Stimulated activated CD4-positive, alpha-beta T cell treated with anti-CD3 and anti-CD28 coated beads, TNF-alpha, amount 100 ng/mL, for 1 hour (primary cell): ENCODE measurements around the gene PRDM16.

Experiments used
- DNase-seq, 3 donors: peaks; one replicate each; pipeline ENCODE4 v3.0.0-alpha.2; 2020; ENCODE audit warnings: low read depth in 3 of 3, low spot score in 1 of 3

PRDM16 gene

GRCh38 chr1:3053366-3053980 lies 15.5 kb upstream of the PRDM16 start:
- no peak for DNase-seq

- no peak for DNase-seq
Observed at GRCh38 chr1:3053986-3054385, 15.0 kb upstream of the PRDM16 start.

- DNase-seq = no peak
Observed at GRCh38 chr1:3054474-3054873, 14.5 kb upstream of the PRDM16 start.

GRCh38 chr1:3055051-3055450 lies 14.0 kb upstream of the PRDM16 start:
- DNase-seq = no peak

- no peak for DNase-seq
Observed at GRCh38 chr1:3056641-3057040, 12.4 kb upstream of the PRDM16 start.

GRCh38 chr1:3058263-3059030 lies 10.6 kb upstream of the PRDM16 start:
- DNase-seq = no peak

GRCh38 chr1:3060127-3060526 lies 8.9 kb upstream of the PRDM16 start:
- no peak for DNase-seq

- no peak for DNase-seq
Observed at GRCh38 chr1:3060601-3061551, 8.1 kb upstream of the PRDM16 start.

GRCh38 chr1:3061566-3061965 lies 7.4 kb upstream of the PRDM16 start:
- DNase-seq = no peak

- DNase-seq = no peak
Observed at GRCh38 chr1:3061981-3062615, 6.9 kb upstream of the PRDM16 start.

GRCh38 chr1:3062616-3063378 lies 6.2 kb upstream of the PRDM16 start:
- DNase-seq = no peak

GRCh38 chr1:3063379-3064295 lies 5.4 kb upstream of the PRDM16 start:
- no peak for DNase-seq

- no peak for DNase-seq
Observed at GRCh38 chr1:3064296-3064850, 4.6 kb upstream of the PRDM16 start.

- DNase-seq = no peak
Observed at GRCh38 chr1:3064901-3065300, 4.1 kb upstream of the PRDM16 start.

- no peak for DNase-seq
Observed at GRCh38 chr1:3065396-3065795, 3.6 kb upstream of the PRDM16 start.

- DNase-seq = no peak
Observed at GRCh38 chr1:3065797-3066196, 3.2 kb upstream of the PRDM16 start.

- no peak for DNase-seq
Observed at GRCh38 chr1:3066250-3066711, 2.7 kb upstream of the PRDM16 start.

- no peak for DNase-seq
Observed at GRCh38 chr1:3066826-3067225, 2.2 kb upstream of the PRDM16 start.

GRCh38 chr1:3067301-3067670 lies 1.7 kb upstream of the PRDM16 start:
- no peak for DNase-seq
